Ishikawa (cell line): ENCODE data around the gene PRSS22.

Source experiments
- CEBPB ChIP-seq: IDR thresholded peaks from 2 replicates; pipeline ENCODE4 v1.6.1; 2012
- CREB1 ChIP-seq: IDR thresholded peaks from 2 replicates; pipeline ENCODE4 v1.6.1; 2012; ENCODE audit warnings: low read depth
- EGR1 ChIP-seq: IDR thresholded peaks from 2 replicates; pipeline ENCODE4 v1.6.1; 2012
- EP300 ChIP-seq: IDR thresholded peaks from 2 replicates; pipeline ENCODE4 v1.6.1; 2012; ENCODE audit warnings: borderline replicate concordance
- FOXM1 ChIP-seq: IDR thresholded peaks from 2 replicates; pipeline ENCODE4 v1.6.1; 2012; ENCODE audit warnings: low read depth, borderline replicate concordance
- NFIC ChIP-seq: IDR thresholded peaks from 2 replicates; pipeline ENCODE4 v1.6.1; 2012
- RAD21 ChIP-seq: IDR thresholded peaks from 2 replicates; pipeline ENCODE4 v1.6.1; 2012; ENCODE audit warnings: low read depth
- TAF1 ChIP-seq: IDR thresholded peaks from 2 replicates; pipeline ENCODE4 v1.6.1; 2012; ENCODE audit warnings: low read depth, mild to moderate bottlenecking
- TCF12 ChIP-seq: IDR thresholded peaks from 2 replicates; pipeline ENCODE4 v1.6.1; 2012; ENCODE audit warnings: low read depth
- TEAD4 ChIP-seq: IDR thresholded peaks from 2 replicates; pipeline ENCODE4 v1.6.1; 2012
- YY1 ChIP-seq: IDR thresholded peaks from 2 replicates; pipeline ENCODE4 v1.6.1; 2012; ENCODE audit warnings: low read depth
- ZBTB7A ChIP-seq: IDR thresholded peaks from 2 replicates; pipeline ENCODE4 v1.6.1; 2012; ENCODE audit warnings: low read depth
- TF ChIP-seq, protein P1 (sequence below): IDR thresholded peaks from 2 replicates; pipeline ENCODE4 v1.6.1; 2012; ENCODE audit warnings: low read depth, mild to moderate bottlenecking
- TF ChIP-seq, protein P2 (sequence below): IDR thresholded peaks from 2 replicates; pipeline ENCODE4 v1.6.1; 2012
- TF ChIP-seq, protein P3 (sequence below): IDR thresholded peaks from 2 replicates; pipeline ENCODE4 v1.6.1; 2012

PRSS22 gene

DNA sequence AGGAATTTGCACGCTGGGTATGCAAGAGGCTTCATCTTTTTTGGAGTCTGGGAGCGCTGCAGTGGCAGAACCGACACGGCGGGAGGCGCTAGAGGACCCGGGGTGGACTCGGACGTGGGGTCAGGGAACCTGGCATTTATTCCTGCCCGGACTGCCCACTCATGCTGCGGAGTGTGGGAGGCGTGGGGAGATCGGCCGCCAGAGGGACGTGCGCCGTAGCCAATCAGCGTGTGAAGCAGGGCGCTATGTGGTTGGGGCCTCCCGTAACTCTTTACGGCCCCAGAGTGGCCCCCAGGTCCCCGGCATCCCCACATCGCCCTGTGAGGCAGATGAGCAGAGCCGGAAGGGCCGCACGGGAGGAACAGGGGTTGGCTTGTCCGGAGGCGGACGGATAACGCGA is 36.3 kb upstream of the PRSS22 start:
- TF ChIP-seq TEAD4 (no peak), FOXM1 (no peak), EP300 (no peak), CEBPB (no peak), CREB1 (no peak), TCF12 (no peak), RAD21 (no peak), ZBTB7A (no peak), EGR1 (no peak), TAF1 (no peak), YY1 (no peak), NFIC (no peak)
- TF ChIP-seq, protein P1, sequence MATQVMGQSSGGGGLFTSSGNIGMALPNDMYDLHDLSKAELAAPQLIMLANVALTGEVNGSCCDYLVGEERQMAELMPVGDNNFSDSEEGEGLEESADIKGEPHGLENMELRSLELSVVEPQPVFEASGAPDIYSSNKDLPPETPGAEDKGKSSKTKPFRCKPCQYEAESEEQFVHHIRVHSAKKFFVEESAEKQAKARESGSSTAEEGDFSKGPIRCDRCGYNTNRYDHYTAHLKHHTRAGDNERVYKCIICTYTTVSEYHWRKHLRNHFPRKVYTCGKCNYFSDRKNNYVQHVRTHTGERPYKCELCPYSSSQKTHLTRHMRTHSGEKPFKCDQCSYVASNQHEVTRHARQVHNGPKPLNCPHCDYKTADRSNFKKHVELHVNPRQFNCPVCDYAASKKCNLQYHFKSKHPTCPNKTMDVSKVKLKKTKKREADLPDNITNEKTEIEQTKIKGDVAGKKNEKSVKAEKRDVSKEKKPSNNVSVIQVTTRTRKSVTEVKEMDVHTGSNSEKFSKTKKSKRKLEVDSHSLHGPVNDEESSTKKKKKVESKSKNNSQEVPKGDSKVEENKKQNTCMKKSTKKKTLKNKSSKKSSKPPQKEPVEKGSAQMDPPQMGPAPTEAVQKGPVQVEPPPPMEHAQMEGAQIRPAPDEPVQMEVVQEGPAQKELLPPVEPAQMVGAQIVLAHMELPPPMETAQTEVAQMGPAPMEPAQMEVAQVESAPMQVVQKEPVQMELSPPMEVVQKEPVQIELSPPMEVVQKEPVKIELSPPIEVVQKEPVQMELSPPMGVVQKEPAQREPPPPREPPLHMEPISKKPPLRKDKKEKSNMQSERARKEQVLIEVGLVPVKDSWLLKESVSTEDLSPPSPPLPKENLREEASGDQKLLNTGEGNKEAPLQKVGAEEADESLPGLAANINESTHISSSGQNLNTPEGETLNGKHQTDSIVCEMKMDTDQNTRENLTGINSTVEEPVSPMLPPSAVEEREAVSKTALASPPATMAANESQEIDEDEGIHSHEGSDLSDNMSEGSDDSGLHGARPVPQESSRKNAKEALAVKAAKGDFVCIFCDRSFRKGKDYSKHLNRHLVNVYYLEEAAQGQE, result no peak
- TF ChIP-seq, protein P2, sequence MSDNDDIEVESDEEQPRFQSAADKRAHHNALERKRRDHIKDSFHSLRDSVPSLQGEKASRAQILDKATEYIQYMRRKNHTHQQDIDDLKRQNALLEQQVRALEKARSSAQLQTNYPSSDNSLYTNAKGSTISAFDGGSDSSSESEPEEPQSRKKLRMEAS, result no peak
- TF ChIP-seq, protein P3, sequence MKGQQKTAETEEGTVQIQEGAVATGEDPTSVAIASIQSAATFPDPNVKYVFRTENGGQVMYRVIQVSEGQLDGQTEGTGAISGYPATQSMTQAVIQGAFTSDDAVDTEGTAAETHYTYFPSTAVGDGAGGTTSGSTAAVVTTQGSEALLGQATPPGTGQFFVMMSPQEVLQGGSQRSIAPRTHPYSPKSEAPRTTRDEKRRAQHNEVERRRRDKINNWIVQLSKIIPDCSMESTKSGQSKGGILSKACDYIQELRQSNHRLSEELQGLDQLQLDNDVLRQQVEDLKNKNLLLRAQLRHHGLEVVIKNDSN, result no peak

DNA sequence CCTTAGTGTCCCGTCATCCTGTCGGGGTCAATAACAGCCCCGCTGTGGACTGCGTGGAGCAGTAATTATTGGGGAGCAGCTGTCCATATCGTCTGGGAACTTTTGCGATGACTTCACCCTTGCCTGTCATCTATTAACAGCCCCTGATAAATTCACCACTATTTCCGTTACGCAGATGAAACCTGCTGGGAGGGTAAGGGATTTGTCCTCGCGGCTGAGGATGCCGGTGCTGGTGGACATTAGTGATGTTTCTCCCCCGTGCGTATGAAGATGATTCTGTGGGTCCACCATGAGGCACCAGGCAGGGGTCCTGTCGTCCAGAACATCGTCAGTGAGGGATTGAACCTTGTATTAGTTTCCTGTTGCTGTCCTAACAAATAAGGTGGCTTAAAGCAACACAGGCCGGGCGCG is 26.1 kb upstream of the PRSS22 start:
- no peak for TF ChIP-seq YY1
- no peak for TF ChIP-seq CEBPB
- no peak for TF ChIP-seq TAF1
- TF ChIP-seq, protein P2, result no peak
- TF ChIP-seq FOXM1, result no peak
- TF ChIP-seq, protein P1, result no peak
- TF ChIP-seq TEAD4, result no peak
- TF ChIP-seq EGR1, result no peak
- TF ChIP-seq, protein P3, result no peak
- no peak for TF ChIP-seq NFIC
- TF ChIP-seq EP300, result no peak
- TF ChIP-seq TCF12, result no peak
- TF ChIP-seq RAD21, result no peak
- TF ChIP-seq ZBTB7A, result no peak
- TF ChIP-seq CREB1, result no peak

DNA sequence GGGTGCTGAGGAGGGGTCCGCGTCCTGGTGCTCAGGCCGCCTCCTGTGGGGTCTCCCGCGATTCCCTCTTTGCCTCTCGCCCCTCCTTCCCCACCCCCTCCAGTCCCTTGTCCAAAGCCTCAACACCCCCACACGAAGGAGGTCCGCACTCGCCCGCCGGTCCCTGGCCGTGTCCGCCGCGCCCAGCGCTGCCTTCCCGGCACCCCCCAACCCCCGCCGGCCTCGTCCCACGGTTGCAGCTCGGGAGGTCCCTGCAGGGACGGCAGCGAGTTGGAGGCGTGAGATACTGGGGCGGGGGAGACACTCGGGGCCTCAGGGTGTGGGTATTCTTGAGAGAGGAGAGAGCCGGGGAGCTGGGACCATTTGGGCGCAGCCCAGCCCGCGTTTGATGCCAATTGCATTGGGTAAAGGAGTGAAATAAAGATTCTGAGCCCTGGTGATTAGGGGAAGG is 25.5 kb upstream of the PRSS22 start:
- TF ChIP-seq NFIC, result no peak
- TF ChIP-seq ZBTB7A, result peak; percentile 98

DNA sequence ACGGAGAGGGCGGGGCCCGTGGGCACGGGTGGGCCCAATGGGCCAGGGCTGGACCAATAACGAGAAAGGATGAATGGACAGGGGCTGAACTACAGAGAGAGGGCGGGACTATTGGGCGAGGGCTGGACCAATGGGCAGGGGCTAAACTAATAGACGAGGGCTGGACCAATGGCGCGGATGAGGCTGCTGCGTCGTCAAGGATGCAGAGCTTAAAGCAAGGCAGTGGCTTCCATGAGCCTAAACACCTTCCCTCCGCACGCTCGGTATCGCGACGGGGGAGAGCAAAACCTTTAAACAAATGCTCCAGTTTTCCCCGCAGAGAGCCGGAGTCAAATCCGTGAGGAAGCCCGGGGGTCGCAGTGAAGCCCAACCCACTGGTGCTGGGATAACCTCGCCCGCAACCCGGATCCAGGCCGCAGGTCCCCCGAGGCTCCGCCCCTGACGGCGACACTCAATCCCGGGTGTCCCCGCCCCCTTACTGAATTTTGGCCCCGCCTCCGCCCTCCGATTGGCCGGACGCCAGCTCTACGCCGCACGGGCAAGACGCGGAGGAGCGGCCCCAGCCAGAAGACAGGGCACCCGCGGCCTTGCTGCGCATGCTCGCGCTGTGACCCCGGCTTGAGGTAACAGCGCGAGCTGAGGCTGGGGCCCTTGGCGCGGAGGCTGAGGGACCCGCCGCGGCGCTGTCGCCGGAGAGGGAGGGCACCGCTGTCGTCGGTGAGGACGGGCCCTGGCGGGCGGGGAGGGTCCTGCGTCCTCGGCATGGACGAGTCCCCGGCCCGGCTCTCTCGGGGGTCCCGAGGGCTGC is 24.9 kb upstream of the PRSS22 start, which contains the start of gene FLYWCH2:
FLYWCH2 (plus strand) TSS at position 566 of the 808 bp plus-strand sequence. CDS start 13,235 bp downstream, outside the sequence.
- peak; percentile 76 for TF ChIP-seq NFIC
- no peak; the same call in 1 of the 2 replicates for TF ChIP-seq ZBTB7A
- TF ChIP-seq YY1, result peak; percentile 44; the same call in 1 of the 2 replicates
- no peak for TF ChIP-seq EGR1
- TF ChIP-seq, protein P1, result no peak
- TF ChIP-seq, protein P3, result no peak
- TF ChIP-seq, protein P2, result 0 out of 2 replicates have a peak, but pooled peaks have one; percentile 36
- TF ChIP-seq FOXM1, result no peak
- no peak for TF ChIP-seq TEAD4
- peak; percentile 77; the same call in 1 of the 2 replicates for TF ChIP-seq TAF1
- no peak for TF ChIP-seq TCF12
- TF ChIP-seq CREB1, result peak; percentile 31; the same call in 1 of the 2 replicates
- TF ChIP-seq RAD21, result no peak
- TF ChIP-seq CEBPB, result no peak
- 0 out of 2 replicates have a peak, but pooled peaks have one; percentile 17 for TF ChIP-seq EP300
